ENCODE measurements around the gene CNTNAP2. TPM values are rescaled to one million over a fixed set of nuclear protein-coding genes. Genes with fewer than 3 reads are reported as not detected.

Gene CNTNAP2
- total RNA-seq, 1 donor from 2014 or later = 2.2 TPM

DNA sequence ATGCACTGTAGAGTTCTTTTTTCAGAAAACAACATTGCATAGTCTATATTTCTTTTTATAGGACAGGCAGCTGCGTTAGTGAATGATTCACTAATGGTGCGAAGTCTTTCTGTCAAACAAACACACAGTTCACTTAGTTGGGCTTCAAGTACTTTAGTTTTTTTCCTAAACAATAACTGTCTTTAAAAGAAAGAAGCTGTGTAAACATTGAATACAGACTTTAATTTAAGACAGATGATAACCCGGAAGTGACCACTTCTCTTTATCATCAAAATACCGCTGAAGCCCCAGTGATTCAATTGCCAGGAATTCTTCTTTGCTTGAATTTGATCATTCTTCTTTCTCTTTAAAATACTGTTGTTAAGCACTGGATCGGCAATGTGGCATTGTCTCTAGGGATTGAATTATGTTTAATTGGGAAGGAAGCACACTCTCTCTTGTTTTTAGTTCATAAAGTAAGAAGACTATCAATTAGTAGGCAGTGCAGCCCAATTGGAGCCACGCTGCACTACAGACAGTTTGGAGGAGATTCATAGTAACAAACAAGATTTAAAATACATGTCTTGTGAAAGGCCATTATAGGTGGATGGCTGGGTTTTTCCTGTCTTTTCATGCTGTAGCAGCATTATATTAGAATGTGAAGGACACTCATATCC, 30.4 kb downstream of the CNTNAP2 start:
- Histone ChIP-seq H3K4me1 (no peaks in the 10 kb centered on the region), H3K27ac (no peak overlapping the region), H3K27me3 (no peaks in the 10 kb centered on the region), H3K36me3 (no peaks in the 10 kb centered on the region), H3K9me3 (no peaks in the 10 kb centered on the region), H3K4me3 (no peak overlapping the region)
- TF ChIP-seq POLR2A (IDR thresholded peaks at IDR 0.05) = no peak
- TF ChIP-seq, protein P1, sequence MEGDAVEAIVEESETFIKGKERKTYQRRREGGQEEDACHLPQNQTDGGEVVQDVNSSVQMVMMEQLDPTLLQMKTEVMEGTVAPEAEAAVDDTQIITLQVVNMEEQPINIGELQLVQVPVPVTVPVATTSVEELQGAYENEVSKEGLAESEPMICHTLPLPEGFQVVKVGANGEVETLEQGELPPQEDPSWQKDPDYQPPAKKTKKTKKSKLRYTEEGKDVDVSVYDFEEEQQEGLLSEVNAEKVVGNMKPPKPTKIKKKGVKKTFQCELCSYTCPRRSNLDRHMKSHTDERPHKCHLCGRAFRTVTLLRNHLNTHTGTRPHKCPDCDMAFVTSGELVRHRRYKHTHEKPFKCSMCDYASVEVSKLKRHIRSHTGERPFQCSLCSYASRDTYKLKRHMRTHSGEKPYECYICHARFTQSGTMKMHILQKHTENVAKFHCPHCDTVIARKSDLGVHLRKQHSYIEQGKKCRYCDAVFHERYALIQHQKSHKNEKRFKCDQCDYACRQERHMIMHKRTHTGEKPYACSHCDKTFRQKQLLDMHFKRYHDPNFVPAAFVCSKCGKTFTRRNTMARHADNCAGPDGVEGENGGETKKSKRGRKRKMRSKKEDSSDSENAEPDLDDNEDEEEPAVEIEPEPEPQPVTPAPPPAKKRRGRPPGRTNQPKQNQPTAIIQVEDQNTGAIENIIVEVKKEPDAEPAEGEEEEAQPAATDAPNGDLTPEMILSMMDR (IDR thresholded peaks at IDR 0.05) = no peak
- TF ChIP-seq POLR2AphosphoS5 (IDR thresholded peaks at IDR 0.05; ENCODE audit: insufficient read depth in 1 of 2, low read depth in 1 of 2) = no peak
- DNase-seq (ENCODE audit: extremely low spot score in 2 of 2) = no peak
- intact Hi-C loops (cut with DNase I) = no loop called here

DNA sequence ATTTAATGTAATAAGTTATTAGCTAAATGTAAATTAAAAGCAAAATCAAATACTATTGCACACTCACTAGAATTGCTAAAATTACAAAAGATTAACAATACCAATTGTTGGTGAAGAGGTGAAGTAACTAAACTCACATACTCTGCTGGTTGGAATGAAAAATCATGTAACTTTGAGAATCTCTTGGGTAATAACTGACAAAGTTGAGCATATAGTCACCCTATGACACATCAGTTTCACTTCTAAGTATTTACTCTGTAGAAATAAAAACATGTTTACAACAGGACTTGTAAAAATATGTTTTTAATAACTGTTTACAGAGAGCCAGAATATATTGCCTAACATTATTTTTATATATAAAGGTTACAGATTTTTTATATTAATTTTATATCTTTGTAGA, 33.6 kb downstream of the CNTNAP2 start:
- no peaks in the 10 kb centered on the region for H3K36me3 ChIP-seq
- H3K27me3 ChIP-seq = no peaks in the 10 kb centered on the region
- H3K9me3 ChIP-seq = no peaks in the 10 kb centered on the region
- TF ChIP-seq POLR2AphosphoS5 (IDR thresholded peaks at IDR 0.05; ENCODE audit: insufficient read depth in 1 of 2, low read depth in 1 of 2) (no peak), POLR2A (IDR thresholded peaks at IDR 0.05) (no peak)
- TF ChIP-seq, protein P1 (IDR thresholded peaks at IDR 0.05) = no peak
- H3K4me3 ChIP-seq = no peak overlapping the region
- no peak overlapping the region for H3K27ac ChIP-seq
- DNase-seq (ENCODE audit: extremely low spot score in 2 of 2) = no peak
- intact Hi-C loops (cut with DNase I) = no loop called here
- H3K4me1 ChIP-seq = no peaks in the 10 kb centered on the region

DNA sequence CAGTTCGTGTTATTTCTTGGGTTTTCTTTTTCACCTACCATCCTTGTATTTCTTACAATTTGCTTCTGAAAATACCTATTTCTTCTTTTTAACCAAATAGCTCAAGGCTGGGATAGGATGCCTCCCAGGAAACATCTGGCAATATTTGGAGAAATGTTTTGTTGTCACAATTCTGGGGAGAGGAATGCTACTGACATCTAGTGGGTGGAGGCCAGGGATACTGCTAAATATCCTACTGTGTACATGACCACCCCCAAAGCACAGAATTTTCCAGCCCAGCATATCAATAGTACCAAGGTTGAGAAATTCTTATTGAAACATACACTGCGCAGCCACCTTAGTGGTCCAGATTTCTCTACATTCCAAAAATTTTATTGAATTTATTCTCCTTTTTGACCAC, 55.5 kb downstream of the CNTNAP2 start:
- H3K4me3 ChIP-seq = no peak overlapping the region
- H3K36me3 ChIP-seq = no peaks in the 10 kb centered on the region
- H3K27ac ChIP-seq = no peak overlapping the region
- H3K27me3 ChIP-seq = no peaks in the 10 kb centered on the region
- TF ChIP-seq, protein P1 (IDR thresholded peaks at IDR 0.05) = no peak
- TF ChIP-seq POLR2AphosphoS5 (IDR thresholded peaks at IDR 0.05; ENCODE audit: insufficient read depth in 1 of 2, low read depth in 1 of 2) = no peak
- TF ChIP-seq POLR2A (IDR thresholded peaks at IDR 0.05) = no peak
- no peaks in the 10 kb centered on the region for H3K9me3 ChIP-seq
- no peak for DNase-seq (ENCODE audit: extremely low spot score in 2 of 2)
- H3K4me1 ChIP-seq = no peaks in the 10 kb centered on the region
- intact Hi-C loops (cut with DNase I) = no loop called here

DNA sequence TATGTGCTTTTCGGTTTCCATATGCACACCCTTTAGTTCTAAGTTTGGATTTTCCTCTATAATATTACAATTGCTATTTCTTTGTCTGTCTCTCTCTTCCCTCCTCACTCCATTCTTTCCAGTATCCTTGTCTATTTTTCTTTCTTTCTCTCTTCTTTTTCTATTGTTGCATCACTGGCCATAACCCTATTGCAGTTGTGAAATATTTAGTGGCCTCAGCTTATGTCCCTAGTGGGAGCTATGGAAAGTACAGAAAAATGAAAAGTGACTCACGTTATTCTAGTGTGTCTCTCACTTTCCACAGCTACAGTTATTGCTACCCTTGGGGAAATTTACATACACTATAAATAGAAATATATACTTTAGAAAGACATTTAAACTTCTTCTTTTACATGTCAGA, 59.1 kb downstream of the CNTNAP2 start:
- Histone ChIP-seq H3K36me3 (no peaks in the 10 kb centered on the region), H3K4me3 (no peak overlapping the region), H3K9me3 (no peaks in the 10 kb centered on the region), H3K27me3 (no peaks in the 10 kb centered on the region), H3K27ac (no peak overlapping the region), H3K4me1 (no peaks in the 10 kb centered on the region)
- TF ChIP-seq, protein P1 (IDR thresholded peaks at IDR 0.05) = no peak
- TF ChIP-seq POLR2AphosphoS5 (IDR thresholded peaks at IDR 0.05; ENCODE audit: insufficient read depth in 1 of 2, low read depth in 1 of 2) (no peak), POLR2A (IDR thresholded peaks at IDR 0.05) (no peak)
- intact Hi-C loops (cut with DNase I) = no loop called here
- DNase-seq (ENCODE audit: extremely low spot score in 2 of 2) = no peak

DNA sequence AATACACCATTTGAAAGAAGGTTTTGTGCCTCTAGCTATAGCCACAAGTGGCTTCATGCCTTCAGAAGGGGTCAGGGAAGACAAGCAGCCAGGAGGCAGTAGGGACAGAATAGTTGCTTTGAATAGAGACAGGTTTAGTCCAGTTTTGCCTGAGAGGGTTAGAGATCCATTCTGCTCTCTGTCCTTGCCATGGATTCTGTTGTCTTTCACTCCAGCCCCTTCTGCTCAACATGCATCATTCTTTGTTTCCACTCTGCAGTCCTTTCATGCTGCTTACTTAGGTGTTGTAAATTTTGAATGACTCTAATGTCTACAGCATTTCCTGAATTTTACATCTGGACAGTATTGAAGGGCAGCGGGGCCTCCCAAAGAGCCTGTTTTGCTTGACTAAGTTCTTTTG, 60.3 kb downstream of the CNTNAP2 start:
- intact Hi-C loops (cut with DNase I) = no loop called here
- Histone ChIP-seq H3K27me3 (no peaks in the 10 kb centered on the region), H3K36me3 (no peaks in the 10 kb centered on the region), H3K9me3 (no peaks in the 10 kb centered on the region), H3K4me1 (no peaks in the 10 kb centered on the region), H3K27ac (no peak overlapping the region), H3K4me3 (no peak overlapping the region)
- DNase-seq (ENCODE audit: extremely low spot score in 2 of 2) = no peak
- TF ChIP-seq, protein P1 (IDR thresholded peaks at IDR 0.05) = no peak
- no peak for TF ChIP-seq POLR2AphosphoS5 (IDR thresholded peaks at IDR 0.05; ENCODE audit: insufficient read depth in 1 of 2, low read depth in 1 of 2)
- no peak for TF ChIP-seq POLR2A (IDR thresholded peaks at IDR 0.05)
